HepG2 (cell line): Measurements from ENCODE around the gene NAE1. TPM values are rescaled to one million over a fixed set of nuclear protein-coding genes. Genes with fewer than 3 reads are reported as not detected.

Experiments
- ATF1 ChIP-seq: IDR thresholded peaks from 2 replicates; pipeline ENCODE4 v1.6.1; 2016; ENCODE audit warnings: mild to moderate bottlenecking, control low read depth
- BRCA1 ChIP-seq: sonication (generic); formaldehyde crosslinking; IDR thresholded peaks from 2 replicates; pipeline ENCODE4 v1.4.0; 2020; ENCODE audit warnings: missing genetic modification reagents
- EED ChIP-seq: sonication (generic); formaldehyde crosslinking; IDR thresholded peaks from 2 replicates; pipeline ENCODE4 v1.5.0; 2020; ENCODE audit warnings: mild to moderate bottlenecking, missing genetic modification reagents
- HOXA3 ChIP-seq: sonication (generic); formaldehyde crosslinking; IDR thresholded peaks from 2 replicates; pipeline ENCODE4 v1.5.0; 2020; ENCODE audit warnings: missing genetic modification reagents
- MED8 ChIP-seq: sonication (generic); formaldehyde crosslinking; IDR thresholded peaks from 2 replicates; pipeline ENCODE4 v1.8.1; 2023; ENCODE audit warnings: mild to moderate bottlenecking, missing genetic modification reagents; ENCODE audit not compliant: insufficient replicate concordance
- PBX2 ChIP-seq: IDR thresholded peaks from 2 replicates; pipeline ENCODE4 v1.6.1; 2016; ENCODE audit warnings: control low read depth
- PLRG1 ChIP-seq: fragments of 450-650 bp; conservative IDR thresholded peaks from 2 replicates; pipeline ENCODE4 v1.6.1; 2016
- SALL1 ChIP-seq: sonication (generic); formaldehyde crosslinking; IDR thresholded peaks from 2 replicates; pipeline ENCODE4 v1.8.0; 2022; ENCODE audit warnings: mild to moderate bottlenecking, missing genetic modification reagents
- SRF ChIP-seq: IDR thresholded peaks from 2 replicates; pipeline ENCODE4 v1.6.1; 2011; ENCODE audit warnings: mild to moderate bottlenecking, low read depth, low read length, moderate library complexity
- TCF7 ChIP-seq: sonication (generic); IDR thresholded peaks from 2 replicates; pipeline ENCODE4 v1.6.1; 2016; ENCODE audit warnings: antibody characterized with exemption, low read depth
- ZFP37 ChIP-seq: sonication (generic); formaldehyde crosslinking; IDR thresholded peaks from 2 replicates; pipeline ENCODE4 v1.4.0; 2020; ENCODE audit warnings: missing genetic modification reagents, borderline replicate concordance
- ZMYM2 ChIP-seq: sonication (generic); formaldehyde crosslinking; IDR thresholded peaks from 2 replicates; pipeline ENCODE4 v1.8.0; 2022; ENCODE audit warnings: mild to moderate bottlenecking, missing genetic modification reagents
- ZNF343 ChIP-seq: sonication (generic); formaldehyde crosslinking; IDR thresholded peaks from 2 replicates; pipeline ENCODE4 v1.4.0; 2020; ENCODE audit warnings: mild to moderate bottlenecking, missing genetic modification reagents
- ZNF431 ChIP-seq: sonication (generic); formaldehyde crosslinking; IDR thresholded peaks from 2 replicates; pipeline ENCODE4 v1.9.0; 2022; ENCODE audit warnings: missing genetic modification reagents, low read depth, mild to moderate bottlenecking, borderline replicate concordance
- ZNF432 ChIP-seq: sonication (generic); formaldehyde crosslinking; IDR thresholded peaks from 2 replicates; pipeline ENCODE4 v1.5.0; 2020; ENCODE audit warnings: missing genetic modification reagents, mild to moderate bottlenecking, borderline replicate concordance
- ZNF563 ChIP-seq: sonication (generic); formaldehyde crosslinking; IDR thresholded peaks from 2 replicates; pipeline ENCODE4 v1.8.0; 2022; ENCODE audit warnings: mild to moderate bottlenecking, moderate library complexity, missing genetic modification reagents
- ZNF569 ChIP-seq: sonication (generic); formaldehyde crosslinking; IDR thresholded peaks from 2 replicates; pipeline ENCODE4 v1.5.0; 2020; ENCODE audit warnings: mild to moderate bottlenecking, missing genetic modification reagents, moderate library complexity, borderline replicate concordance
- ZNF619 ChIP-seq: sonication (generic); formaldehyde crosslinking; IDR thresholded peaks from 2 replicates; pipeline ENCODE4 v1.4.0; 2020; ENCODE audit warnings: mild to moderate bottlenecking, missing genetic modification reagents
- ZNF674 ChIP-seq: sonication (generic); formaldehyde crosslinking; IDR thresholded peaks from 2 replicates; pipeline ENCODE4 v1.5.0; 2020; ENCODE audit warnings: low read depth, mild to moderate bottlenecking, missing genetic modification reagents
- ZSCAN21 ChIP-seq: sonication (generic); formaldehyde crosslinking; IDR thresholded peaks from 2 replicates; pipeline ENCODE4 v1.8.0; 2022; ENCODE audit warnings: mild to moderate bottlenecking, missing genetic modification reagents, moderate library complexity, borderline replicate concordance
- ZSCAN9 ChIP-seq: IDR thresholded peaks from 2 replicates; pipeline ENCODE4 v1.6.1; 2016; ENCODE audit warnings: borderline replicate concordance
- polyA plus RNA-seq, 8 experiments: library from polyadenylated mRNA; depleted of rRNA in 3 of 8; stranded (reverse) in 7 of 8; unstranded in 1 of 8; fragments of >200 nt; fragmentation: Illumina TruSeq in 4 of 8; extraction: Trizol in 4 of 8; gene quantifications; 2 replicates each; pipeline versions ENCODE4 v1.2.1 to v1.2.3, GENCODE V29; 2011 to 2016; ENCODE audit warnings: low read depth in 4 of 8, missing spikeins in 1 of 8, mixed read lengths in 1 of 8; ENCODE audit not compliant: insufficient read depth in 1 of 8
- total RNA-seq, 5 experiments: library from RNA; depleted of rRNA; stranded (reverse); fragments of >200 nt; fragmentation: Illumina TruSeq; extraction: Trizol; gene quantifications; 2 replicates each; pipeline ENCODE4 v1.2.3, GENCODE V29; 2016; ENCODE audit warnings: low read depth in 1 of 5
- TF ChIP-seq, protein P1 (sequence below): IDR thresholded peaks from 2 replicates; pipeline ENCODE4 v1.6.1; 2016; ENCODE audit warnings: missing compliant biosample characterization, missing genetic modification reagents, borderline replicate concordance
- TF ChIP-seq, protein P2 (sequence below): sonication (generic); formaldehyde crosslinking; IDR thresholded peaks from 2 replicates; pipeline ENCODE4 v1.5.0; 2020; ENCODE audit warnings: missing genetic modification reagents
- TF ChIP-seq, protein P3 (sequence below): sonication (generic); formaldehyde crosslinking; IDR thresholded peaks from 2 replicates; pipeline ENCODE4 v1.9.0; 2021; ENCODE audit warnings: missing genetic modification reagents, borderline replicate concordance

NAE1 gene
- total and polyA plus RNA-seq, 2 of the 13 experiments (the other 11 are each of a cell fraction or from before 2014, with no cell fraction given): 95.7 to 206 TPM

DNA sequence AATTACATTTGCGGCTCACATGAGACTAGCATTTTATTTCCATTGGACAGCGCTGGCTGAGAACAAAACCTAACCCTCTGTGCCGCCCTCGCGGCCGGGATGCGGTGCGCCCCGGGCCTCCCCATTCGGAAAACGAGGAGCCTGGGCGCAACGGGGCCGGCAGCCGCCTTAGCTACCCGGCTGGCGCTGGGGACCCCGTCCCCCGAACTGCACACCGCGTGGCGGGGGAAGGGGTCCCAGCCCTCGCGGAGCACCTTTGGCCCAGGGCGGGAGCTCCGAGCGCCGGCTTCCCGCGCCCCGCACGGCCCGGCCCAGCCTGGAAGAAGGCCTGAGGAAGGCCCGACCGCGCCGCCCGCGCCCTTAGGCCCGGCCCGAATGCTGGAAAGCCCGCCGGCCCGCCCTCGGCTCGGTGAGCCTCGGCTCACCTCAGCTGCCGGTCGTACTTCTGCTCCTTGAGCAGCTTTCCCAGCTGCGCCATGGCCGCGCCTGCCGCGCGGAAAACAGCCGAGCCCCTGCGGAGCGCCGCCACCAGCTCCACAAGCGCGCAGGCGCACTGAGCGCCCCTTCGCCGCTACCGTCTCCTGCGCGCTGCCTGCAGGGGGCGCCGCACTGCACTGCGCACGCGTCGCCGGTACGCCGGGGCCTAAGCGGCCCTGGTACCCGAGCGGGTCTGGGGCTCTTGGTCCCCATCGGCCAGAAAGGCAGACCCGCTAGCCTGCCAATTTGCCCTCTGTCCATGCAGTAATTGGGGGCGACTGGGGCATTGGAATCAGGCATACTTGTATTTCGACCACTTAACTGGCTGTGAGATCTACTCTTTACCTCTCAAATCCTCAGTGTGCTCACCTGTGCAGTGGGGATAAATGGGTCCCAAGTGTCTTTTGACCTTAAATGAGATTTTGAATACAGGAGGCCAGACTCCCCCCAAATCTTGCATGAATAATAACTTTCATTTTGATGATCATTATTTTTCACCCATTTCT is at the start of gene NAE1 (continued):
- peak; percentile 57; the same call in 1 of the 2 replicates for TF ChIP-seq ZMYM2 (CRISPR knock-in tag)
- TF ChIP-seq ZFP37 (CRISPR knock-in tag): peak; percentile 96
- TF ChIP-seq ZNF432: no peak
- peak; percentile 73; the same call in 1 of the 2 replicates for TF ChIP-seq ZNF569 (CRISPR knock-in tag)
- TF ChIP-seq PBX2 (CRISPR knock-in tag): no peak
- TF ChIP-seq ZNF563 (CRISPR knock-in tag): peak; percentile 97
- TF ChIP-seq, protein P1, sequence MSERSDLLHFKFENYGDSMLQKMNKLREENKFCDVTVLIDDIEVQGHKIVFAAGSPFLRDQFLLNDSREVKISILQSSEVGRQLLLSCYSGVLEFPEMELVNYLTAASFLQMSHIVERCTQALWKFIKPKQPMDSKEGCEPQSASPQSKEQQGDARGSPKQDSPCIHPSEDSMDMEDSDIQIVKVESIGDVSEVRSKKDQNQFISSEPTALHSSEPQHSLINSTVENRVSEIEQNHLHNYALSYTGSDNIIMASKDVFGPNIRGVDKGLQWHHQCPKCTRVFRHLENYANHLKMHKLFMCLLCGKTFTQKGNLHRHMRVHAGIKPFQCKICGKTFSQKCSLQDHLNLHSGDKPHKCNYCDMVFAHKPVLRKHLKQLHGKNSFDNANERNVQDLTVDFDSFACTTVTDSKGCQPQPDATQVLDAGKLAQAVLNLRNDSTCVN (CRISPR knock-in tag): 0 out of 2 replicates have a peak, but pooled peaks have one; percentile 33
- no peak for TF ChIP-seq SRF
- peak; percentile 98 for TF ChIP-seq BRCA1
- no peak for TF ChIP-seq PLRG1
- peak; percentile 92 for TF ChIP-seq SALL1 (CRISPR knock-in tag)
- TF ChIP-seq HOXA3: peak; percentile 87
- no peak for TF ChIP-seq ZNF674
- TF ChIP-seq, protein P2, sequence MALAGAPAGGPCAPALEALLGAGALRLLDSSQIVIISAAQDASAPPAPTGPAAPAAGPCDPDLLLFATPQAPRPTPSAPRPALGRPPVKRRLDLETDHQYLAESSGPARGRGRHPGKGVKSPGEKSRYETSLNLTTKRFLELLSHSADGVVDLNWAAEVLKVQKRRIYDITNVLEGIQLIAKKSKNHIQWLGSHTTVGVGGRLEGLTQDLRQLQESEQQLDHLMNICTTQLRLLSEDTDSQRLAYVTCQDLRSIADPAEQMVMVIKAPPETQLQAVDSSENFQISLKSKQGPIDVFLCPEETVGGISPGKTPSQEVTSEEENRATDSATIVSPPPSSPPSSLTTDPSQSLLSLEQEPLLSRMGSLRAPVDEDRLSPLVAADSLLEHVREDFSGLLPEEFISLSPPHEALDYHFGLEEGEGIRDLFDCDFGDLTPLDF (CRISPR knock-in tag): peak; percentile 93
- TF ChIP-seq MED8: peak; percentile 90
- peak; percentile 83; the same call in 1 of the 2 replicates for TF ChIP-seq ZSCAN21 (CRISPR knock-in tag)
- TF ChIP-seq ZNF431 (CRISPR knock-in tag): 0 out of 2 replicates have a peak, but pooled peaks have one; percentile 22
- TF ChIP-seq ZNF619: peak; percentile 87
- TF ChIP-seq ATF1: no peak
- TF ChIP-seq ZNF343 (CRISPR knock-in tag): peak; percentile 84; the same call in 1 of the 2 replicates
- TF ChIP-seq, protein P3, sequence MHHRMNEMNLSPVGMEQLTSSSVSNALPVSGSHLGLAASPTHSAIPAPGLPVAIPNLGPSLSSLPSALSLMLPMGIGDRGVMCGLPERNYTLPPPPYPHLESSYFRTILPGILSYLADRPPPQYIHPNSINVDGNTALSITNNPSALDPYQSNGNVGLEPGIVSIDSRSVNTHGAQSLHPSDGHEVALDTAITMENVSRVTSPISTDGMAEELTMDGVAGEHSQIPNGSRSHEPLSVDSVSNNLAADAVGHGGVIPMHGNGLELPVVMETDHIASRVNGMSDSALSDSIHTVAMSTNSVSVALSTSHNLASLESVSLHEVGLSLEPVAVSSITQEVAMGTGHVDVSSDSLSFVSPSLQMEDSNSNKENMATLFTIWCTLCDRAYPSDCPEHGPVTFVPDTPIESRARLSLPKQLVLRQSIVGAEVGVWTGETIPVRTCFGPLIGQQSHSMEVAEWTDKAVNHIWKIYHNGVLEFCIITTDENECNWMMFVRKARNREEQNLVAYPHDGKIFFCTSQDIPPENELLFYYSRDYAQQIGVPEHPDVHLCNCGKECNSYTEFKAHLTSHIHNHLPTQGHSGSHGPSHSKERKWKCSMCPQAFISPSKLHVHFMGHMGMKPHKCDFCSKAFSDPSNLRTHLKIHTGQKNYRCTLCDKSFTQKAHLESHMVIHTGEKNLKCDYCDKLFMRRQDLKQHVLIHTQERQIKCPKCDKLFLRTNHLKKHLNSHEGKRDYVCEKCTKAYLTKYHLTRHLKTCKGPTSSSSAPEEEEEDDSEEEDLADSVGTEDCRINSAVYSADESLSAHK (CRISPR knock-in tag): no peak
- TF ChIP-seq EED (CRISPR knock-in tag): peak; percentile 98
- no peak for TF ChIP-seq TCF7
- peak; percentile 60; the same call in 1 of the 2 replicates for TF ChIP-seq ZSCAN9
